GM21381 (cell line): ENCODE results near the gene LRP1-AS.
A peak's percentile ranks its signal among the peaks of the same experiment; 100 is the strongest.
"Not testable (repeated sequence)": the region's sequence is repeated elsewhere in the genome, so short reads cannot be mapped to it uniquely, and the experiment has no call there.

Experiments
- ATAC-seq: cut with Tn5 transposase; IDR thresholded peaks from one replicate; pipeline ENCODE4 v1.9.1; 2021; ENCODE audit warnings: mild to moderate bottlenecking, moderate library complexity; ENCODE audit not compliant: unreplicated experiment

Gene LRP1-AS

DNA sequence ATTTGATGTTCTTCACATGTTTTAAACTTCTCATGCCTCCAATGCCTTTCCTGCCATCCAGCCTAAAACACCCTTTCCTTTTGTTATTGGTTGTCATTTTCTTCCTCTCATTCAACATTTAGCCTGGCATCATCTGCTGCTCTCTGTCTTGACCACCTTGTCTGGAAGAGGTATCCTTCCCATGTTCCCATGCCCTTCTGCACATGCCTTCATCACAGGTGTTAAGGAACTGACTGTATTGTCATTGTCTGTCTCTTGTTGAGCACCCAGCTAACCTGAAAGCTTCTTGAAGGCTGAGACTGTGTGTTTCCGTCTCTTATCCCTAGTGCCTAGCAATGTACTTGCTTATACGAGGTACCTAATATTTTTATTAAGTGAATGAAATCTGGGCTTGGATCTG lies 23.6 kb downstream of the LRP1-AS start:
- no peak for ATAC-seq

- not testable (repeated sequence) for ATAC-seq
These were observed 26.7 kb downstream of the LRP1-AS start for GRCh38 chr12:57120718-57121117.

- ATAC-seq, result no peak
These were observed 27.9 kb downstream of the LRP1-AS start for GRCh38 chr12:57119294-57120085.

GRCh38 chr12:57118711-57119271 lies 28.6 kb downstream of the LRP1-AS start:
- no peak for ATAC-seq

DNA sequence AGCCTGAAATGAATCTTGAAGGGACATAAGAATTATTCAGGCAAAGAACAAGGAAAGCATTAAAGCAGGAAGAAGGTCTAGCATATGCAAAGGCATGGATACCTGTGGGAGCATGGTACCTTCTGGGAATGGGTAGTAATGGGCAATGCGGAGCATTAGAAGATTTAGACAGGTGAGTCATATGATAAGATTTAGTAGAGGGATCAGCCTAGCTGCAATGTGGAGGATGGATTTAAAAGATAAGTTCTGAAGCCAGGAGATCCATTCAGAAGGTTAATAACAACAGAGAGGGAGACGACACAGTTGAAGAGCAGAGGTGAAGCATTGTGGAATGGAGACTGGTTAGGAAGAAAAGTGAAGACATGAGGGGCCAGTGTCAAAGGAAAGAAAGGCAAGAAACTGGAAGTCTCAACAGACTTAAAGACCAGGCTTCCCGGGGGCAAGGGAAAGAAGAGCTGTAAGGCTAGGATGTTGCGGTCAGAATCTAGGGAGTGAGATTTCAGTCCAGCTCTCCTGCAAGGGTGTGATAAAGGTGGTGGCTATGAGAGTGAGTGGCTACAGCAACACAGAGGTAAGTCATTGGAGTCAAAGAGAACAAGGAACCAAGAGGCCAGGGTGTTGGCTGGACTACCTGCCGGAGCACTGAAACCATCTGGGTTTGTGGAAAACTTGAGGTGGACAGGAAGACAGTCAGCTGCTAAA lies 30.7 kb downstream of the LRP1-AS start:
- no peak for ATAC-seq

DNA sequence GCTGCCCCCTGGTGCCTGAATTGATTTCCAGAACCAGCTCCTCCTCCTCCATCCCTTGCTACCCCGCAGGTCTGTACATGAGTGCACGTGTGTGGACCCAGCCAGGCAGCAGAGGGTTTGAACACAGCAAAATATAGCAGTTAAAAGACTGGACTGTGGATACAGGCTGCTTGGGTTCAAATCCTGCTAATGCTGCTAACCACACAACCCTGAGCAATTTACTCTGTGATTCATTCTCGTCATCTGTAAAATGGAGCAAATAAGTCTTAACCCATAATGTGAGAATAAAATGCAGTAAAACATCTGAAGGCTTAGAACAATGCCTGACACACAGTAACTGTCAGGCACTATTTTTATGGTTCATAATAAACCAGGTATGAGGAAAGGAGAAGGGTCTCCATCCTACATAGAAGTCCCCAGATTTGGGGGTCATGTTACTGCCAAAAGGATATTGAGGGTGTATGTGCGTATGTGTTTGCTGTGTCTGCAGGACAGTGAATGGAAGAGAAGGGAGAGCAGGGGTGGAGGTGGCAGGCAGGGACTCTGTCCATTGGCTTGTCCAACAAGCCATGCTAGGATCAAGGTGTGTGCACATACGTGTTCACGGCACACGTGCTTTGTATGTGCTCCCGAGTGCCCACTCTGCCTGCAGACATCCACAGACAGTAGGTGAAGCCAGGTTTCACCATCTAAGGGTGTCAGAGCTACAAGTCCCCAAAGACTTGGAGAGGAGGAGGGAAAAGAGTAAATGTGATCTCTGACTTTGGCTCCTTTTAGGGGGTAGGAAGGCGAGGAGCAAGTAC lies 34.7 kb downstream of the LRP1-AS start:
- peak; percentile 54 for ATAC-seq

DNA sequence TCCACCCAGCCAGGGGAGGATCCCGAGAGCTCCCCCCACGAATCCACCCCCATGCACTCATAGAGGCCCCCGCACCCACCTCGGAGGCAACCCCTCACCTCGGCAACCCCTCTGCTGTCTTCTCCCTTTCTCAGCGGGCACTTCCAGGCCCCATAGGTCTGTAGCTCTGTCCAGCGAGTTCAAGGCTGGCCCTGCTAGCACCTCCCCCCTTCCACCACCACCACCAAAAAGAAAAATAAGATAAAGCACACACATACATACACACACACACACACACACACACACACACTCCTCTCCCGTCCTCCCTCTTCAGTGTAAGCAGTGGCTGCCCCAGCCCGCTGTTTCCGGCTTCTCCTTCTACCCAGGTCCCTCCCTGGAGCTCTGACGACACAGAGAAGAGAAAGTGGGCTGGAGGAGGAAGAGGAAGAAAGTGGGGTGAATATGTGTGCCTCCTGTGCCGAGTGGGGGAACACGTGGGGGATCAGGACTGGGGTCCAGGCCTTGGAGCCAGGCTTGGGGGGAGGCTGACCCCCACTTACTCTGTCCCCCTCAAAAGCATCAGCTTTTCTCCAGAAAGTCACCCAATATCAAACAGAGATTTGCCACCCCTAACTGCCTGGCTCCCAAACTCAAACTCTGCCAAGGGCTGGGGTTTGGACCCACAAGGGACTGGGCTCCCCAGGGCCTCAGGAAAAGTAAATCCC lies 36.2 kb downstream of the LRP1-AS start, which contains the start of gene STAT6:
Gene STAT6, minus strand, starts transcription at position 332 of the 704 bp plus-strand sequence. CDS start 3,084 bp downstream, outside the sequence.
- ATAC-seq, result peak; percentile 51

- peak; percentile 35 for ATAC-seq
These were observed 37.1 kb downstream of the LRP1-AS start for GRCh38 chr12:57110104-57111030.

DNA sequence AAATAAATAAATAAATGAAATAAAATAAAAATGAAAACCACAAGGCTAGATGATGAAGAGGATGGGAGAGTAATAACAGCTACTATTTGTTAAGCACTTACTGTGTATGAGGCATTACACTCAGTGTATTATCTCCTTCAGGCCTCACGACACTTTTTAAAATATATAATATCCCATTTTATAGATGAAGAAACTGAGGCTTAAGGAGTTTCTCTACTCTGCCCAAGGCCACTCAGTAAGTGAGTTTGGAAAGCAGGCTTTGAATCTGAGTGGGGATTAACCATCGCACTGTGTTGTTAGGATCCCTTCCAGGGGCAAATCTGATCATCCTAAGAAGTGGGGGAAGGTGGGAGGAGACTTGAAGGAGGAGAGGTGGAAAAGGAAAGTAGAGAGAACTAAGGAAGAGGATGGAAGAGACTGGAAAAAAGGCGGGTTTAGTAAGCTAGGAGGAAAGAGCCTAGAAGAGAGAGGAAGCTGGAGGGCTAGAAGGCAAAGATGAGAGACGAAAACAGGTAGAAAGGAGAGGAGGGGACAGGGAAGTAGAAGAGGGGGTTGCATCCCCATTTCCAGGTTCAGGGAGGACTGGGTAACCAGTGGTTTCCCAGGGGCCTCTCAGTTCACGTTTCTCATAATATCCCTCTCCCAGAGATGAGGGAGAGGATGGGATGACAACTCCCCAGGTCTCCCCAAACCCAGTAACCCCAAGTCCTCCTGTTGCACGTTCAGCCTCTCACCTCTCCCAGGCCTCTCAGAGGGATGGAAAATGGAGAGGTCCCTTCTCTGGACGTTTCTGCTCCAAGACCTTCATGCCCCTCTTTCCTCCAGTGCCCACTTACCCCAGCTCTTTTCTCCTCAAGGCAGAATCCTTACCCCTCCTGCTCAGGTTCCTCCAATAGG lies 38.0 kb downstream of the LRP1-AS start:
- no peak for ATAC-seq

DNA sequence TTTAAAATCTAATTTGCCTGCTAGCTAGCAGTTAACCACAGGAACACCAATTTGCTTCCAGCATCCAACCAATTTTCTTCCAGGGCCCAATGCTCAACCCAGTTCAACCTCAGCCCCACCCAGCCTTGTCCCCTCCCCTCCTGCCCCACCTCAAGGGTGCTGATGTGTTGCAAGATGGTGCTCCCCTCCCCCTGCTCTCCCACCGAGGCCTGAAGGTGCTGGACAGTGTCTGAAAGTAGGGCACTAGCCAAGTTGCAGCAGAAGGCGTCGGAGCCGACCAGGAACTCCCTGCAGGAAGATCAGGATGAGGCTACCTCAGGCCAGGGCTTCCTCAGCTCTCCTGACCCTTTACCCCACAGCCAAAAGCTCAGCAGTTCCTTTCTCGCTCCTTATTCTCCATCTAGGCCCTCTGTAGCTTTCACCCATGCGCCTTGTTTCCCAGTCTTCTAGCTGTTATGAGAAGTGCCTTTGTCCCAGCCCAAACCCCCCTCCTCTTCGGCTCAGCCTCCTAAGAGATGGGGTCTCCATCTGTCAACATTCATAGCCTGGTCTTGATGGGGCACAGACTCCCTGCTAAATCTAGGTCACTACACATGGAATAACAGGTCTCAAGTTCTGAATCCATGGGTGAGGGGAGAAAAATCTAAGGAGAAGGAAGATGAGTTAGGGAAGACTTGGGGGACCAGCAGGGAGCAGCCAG lies 39.8 kb downstream of the LRP1-AS start:
- no peak for ATAC-seq

DNA sequence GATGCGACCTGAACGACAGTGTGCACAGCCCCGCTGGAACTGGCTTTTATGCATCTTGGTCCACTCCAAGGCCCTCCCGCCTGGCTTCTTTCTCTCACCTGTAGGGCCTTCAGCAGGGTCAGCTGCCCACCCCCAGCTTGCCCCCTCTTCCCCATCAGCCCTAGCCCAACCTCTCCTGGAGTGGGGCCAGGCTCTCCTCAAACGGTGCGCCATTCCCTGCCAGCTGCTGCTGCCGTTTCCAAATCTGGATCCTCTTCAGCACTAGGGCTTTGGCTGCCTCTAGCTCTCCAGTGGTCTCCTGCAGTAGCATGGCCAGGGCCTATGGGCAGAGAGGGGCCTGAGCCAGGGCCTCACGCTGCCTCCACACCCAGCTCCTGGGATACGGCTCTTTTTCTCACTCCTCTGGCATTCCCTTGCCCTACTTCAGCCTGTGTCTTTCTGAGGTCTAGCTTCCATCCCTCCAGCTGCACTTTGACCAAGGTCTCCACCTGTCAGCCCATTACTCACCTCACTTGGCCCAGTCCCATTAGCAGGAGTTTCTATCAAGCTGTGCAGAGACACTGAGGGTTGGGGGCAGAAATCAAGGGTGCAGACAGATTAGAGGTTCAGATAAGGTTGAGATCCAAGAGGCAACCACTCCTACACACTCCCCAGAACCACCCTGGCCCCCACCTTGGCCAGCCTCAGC lies 41.3 kb downstream of the LRP1-AS start:
- ATAC-seq, result no peak

DNA sequence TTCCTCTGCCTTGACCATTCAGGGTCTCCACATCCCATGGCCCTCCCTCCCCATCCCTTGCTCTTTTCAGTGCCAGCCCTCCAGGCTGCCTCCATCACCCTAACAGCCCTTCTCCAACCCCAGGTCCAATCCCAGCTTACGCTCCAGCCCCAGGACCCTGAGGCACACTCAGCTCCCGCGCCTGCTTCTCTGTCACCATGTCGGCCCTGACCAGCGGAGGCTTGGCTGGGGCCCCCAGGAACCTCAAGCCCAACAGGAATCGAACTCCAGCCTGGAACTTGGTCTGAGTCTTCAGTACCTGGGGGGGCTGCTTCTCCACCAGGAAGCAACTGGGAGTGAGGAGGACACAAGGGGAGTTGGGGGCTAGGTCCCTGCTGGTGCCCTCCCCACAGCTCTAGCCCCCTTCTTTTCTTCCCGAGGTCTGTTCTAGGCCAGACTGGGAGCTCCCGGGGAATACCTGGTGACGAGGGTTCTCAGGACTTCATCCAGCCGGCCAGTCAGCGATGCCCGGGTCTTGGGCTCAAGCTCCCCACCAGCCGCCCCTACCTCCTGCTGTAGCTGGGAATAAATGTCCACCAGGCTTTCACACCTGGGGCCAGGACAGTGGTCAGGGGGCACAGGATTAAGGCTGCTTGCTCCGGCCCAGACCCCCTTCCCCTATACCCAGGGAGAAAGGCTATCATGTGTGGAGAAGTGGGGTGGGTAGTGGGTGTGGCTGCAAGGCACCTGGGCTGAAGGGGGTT lies 42.2 kb downstream of the LRP1-AS start:
- no peak for ATAC-seq

DNA sequence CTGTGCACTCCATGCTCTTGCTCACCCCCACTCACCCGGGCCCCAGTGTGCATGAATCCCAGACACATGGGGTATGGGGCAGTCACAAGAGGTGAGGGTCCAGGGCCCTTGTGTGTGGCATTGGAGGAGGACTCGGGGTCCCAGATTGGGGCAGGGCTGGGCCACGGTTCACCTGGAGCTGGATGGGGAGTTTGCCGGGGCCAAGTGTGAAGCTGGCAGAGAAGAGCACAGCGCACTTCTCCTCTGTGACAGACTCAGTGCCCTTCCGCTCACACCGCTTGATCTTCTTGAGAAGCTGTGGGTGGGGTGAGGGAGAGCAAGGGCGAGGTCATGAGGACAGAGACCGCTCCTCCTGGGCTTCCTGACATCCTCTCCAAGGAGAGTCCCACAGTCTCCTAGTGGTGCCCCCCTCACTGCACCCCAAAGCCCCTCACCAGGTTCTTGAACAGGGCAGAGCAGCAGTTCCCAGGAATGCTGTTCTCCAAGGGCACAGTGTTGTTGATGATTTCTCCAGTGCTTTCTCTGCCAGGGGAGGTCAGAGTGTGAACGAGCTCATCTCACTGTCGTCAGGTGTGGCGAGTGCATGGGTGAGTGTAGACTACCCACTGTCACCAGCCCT lies 43.0 kb downstream of the LRP1-AS start:
- ATAC-seq, result no peak

- no peak for ATAC-seq
These were observed 43.6 kb downstream of the LRP1-AS start for GRCh38 chr12:57103856-57104255.

DNA sequence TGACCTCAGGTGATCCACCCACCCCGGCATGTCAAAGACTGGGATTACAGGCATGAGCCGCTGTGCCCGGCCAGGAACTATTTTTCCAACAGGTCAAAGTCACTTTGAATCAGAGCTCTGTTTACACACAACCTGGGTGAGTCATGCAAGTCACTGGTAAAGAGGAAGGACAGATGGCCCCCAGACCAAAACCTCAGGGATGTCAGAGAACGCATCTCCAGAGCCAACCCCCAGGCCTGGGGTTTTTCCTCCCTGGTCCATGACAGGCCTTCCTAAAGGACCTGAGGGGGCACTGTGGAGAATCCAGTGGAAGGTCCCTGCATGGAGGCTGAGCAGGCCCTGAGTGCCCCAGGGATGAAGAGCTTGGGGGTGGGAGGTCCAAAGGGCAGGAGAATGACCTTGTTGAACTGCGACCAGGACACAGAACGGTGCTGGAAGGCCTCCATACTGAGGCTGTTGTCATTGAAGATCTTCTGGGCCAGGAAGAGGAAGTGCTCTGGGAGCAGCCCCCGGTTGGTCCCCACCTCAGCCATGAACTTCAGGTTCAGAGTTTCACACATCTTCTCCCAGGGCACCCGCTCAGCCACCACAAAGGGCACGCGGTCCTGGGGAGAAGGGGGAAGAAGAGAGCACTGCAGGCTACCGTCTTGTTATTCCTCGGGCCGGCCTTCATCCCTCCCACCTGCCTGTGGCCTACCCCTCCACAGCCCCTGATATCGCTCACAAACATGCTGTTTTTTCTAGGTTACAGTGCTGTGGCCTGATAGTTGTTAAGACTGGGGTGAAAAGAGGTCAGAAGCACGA lies 45.3 kb downstream of the LRP1-AS start:
- no peak for ATAC-seq
